ENCODE data around the gene CEP112.
"Not testable (repeated sequence)": the region's sequence is repeated elsewhere in the genome, so short reads cannot be mapped to it uniquely, and the experiment has no call there.

CEP112 gene

DNA sequence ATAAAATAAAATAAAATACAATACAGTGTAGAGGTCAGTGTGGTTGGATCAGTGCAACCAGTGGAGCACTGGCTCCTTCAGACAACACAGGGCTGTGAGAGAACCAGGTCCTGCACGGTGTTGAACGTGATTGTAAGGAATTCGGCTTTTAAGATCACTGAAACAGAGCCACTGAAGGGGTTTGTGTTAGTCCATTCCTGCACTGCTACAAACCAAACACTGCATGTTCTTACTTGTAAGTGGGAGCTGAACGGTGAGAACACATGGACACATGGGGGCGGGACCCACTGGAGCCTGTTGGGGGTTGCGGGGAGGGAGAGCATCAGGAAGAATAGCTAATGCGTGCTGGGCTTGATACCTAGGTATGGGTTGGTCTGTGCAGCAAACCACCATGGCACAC is 437.3 kb downstream of the CEP112 start:
- Mint-ChIP-seq H3K4me1 (no peaks in the 10 kb centered on the region), H3K27ac (no peak overlapping the region), H3K4me3 (no peak overlapping the region), H3K9me3 (peaks cover 5% of the 10 kb centered on the region), H3K27me3 (no peaks in the 10 kb centered on the region), H3K36me3 (peaks cover 5% of the 10 kb centered on the region)
- no peak for ATAC-seq

DNA sequence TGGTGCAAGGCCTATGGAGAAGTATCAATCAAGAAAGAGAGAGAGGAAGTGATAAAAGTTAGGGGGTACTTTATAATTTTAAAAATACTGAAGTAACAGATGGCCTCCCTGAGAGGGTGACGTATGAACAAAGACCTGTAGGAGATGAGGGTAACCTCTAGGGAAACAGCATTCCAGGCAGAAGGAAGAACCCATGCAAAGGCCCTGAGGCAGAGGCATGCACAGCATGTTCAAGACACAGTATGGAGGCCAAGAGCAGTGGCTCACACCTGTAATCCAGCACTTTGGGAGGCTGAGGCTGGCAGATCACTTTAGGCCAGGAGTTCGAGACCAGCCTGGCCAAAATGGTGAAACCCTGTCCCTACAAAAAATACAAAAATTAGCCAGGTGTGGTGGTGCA is 437.9 kb downstream of the CEP112 start:
- no peak overlapping the region for H3K4me3 Mint-ChIP-seq
- no peak for ATAC-seq
- no peaks in the 10 kb centered on the region for H3K4me1 Mint-ChIP-seq
- peaks cover 5% of the 10 kb centered on the region for H3K36me3 Mint-ChIP-seq
- H3K9me3 Mint-ChIP-seq, result peaks cover 5% of the 10 kb centered on the region
- no peak overlapping the region for H3K27ac Mint-ChIP-seq
- no peaks in the 10 kb centered on the region for H3K27me3 Mint-ChIP-seq

DNA sequence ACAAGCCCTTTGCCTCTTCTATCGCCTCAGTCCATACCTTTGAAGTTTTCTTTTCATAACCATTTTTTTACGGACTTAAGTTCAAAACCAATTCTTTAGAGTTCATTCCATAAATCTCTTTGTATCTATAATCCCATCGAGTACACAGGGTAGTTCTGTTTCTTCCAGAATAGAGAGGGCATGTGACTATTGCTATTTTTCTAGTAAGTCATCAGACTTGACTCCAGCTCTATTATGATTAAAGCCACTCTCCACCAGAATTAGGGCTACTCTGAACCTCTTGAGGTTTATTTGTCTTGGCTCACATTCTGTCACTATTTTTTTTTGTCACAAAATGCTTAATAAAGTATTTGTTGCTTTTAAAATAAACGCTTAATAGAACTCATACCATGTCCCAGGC is 438.6 kb downstream of the CEP112 start:
- H3K9me3 Mint-ChIP-seq, result peaks cover 5% of the 10 kb centered on the region
- no peak for ATAC-seq
- no peak overlapping the region for H3K27ac Mint-ChIP-seq
- H3K27me3 Mint-ChIP-seq, result no peaks in the 10 kb centered on the region
- no peaks in the 10 kb centered on the region for H3K4me1 Mint-ChIP-seq
- H3K4me3 Mint-ChIP-seq, result no peak overlapping the region
- peaks cover 5% of the 10 kb centered on the region for H3K36me3 Mint-ChIP-seq

DNA sequence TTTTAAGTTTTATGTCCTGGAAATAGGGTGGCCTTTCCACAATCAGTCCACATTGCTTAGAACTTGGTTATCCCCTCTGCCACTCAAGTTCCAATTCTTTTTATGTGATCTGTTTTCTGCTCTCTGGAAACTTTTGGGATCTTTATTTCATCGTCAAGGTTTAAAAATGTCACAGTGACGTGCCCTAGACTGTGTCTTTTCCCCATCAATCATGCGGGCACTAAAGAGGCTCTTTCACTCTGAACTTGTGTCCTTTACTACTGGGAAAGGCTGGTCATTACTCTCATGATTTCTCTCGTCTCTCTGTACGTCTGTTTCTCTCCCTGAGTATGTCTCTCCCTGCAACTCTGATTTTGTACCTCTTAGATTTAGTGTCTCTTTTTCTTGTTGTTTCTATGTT is 440.7 kb downstream of the CEP112 start:
- H3K36me3 Mint-ChIP-seq, result peaks cover 1% of the 10 kb centered on the region
- H3K27ac Mint-ChIP-seq, result no peak overlapping the region
- H3K4me3 Mint-ChIP-seq, result no peak overlapping the region
- no peaks in the 10 kb centered on the region for H3K27me3 Mint-ChIP-seq
- H3K9me3 Mint-ChIP-seq, result peaks cover under 1% of the 10 kb centered on the region
- no peak for ATAC-seq
- no peaks in the 10 kb centered on the region for H3K4me1 Mint-ChIP-seq

DNA sequence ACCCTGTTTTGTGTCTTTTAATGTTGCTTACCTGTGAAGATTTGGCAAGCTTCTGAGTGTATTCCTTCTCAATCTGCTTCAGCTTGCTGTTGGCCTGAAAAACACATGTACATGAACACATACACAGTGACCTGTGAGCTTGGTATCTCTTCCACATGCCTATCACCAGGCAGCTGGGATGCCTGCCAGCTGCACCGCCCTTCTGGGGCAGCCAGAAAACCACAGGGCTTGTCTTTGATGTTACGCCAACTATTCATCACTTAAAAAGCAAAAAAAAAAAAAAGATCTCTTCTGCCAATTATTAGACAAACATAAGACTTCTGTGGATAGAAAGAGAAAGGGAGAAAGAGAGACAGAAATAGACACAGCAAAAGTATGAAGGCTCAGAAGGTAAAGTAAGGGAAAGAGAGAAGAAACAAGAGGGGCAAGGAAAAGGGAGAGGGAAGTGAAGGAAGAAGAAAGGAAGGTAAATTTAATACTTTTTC is 441.3 kb downstream of the CEP112 start:
- Mint-ChIP-seq H3K36me3 (no peaks in the 10 kb centered on the region), H3K4me3 (no peak overlapping the region), H3K9me3 (no peaks in the 10 kb centered on the region), H3K27me3 (no peaks in the 10 kb centered on the region), H3K4me1 (no peaks in the 10 kb centered on the region), H3K27ac (no peak overlapping the region)
- ATAC-seq, result no peak

DNA sequence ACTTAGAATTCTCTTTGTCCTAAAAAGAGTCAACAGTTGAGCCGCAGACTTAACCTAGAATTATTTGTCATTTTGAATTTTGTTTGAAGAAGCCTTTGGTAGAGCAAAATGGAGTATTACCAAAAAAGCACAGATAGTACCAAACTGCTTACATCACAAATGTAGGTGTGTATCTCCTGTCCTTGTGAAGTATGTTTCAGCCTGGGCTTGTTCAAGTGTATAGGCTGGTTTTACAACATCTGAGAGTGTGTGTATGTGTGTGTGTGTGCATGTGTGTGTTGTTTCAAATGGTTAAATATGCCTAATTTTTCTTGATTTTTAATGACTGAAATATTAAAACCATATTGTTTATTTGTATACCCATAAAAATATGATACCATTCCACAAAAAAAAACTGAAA is 441.8 kb downstream of the CEP112 start:
- Mint-ChIP-seq H3K36me3 (no peaks in the 10 kb centered on the region), H3K27me3 (no peaks in the 10 kb centered on the region), H3K4me3 (no peak overlapping the region), H3K4me1 (no peaks in the 10 kb centered on the region), H3K9me3 (no peaks in the 10 kb centered on the region), H3K27ac (no peak overlapping the region)
- no peak for ATAC-seq

DNA sequence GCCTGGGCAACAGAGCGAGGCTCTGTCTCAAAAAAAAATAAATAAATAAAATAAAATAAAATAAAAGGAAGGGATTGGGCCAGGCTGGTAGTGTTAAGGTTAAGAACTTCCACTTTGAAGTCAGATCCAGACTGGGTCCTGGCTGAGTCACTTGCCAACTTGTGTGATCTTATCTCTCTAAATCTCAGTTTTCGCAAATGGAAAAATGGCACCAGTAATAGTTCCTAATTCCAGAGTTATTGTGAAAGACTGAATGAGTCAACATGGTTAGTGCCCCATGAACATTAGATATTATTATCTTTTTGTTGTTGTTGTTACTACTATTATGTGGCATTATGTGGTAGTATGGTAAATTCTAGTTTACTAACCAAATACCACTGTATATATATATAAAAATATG is 442.5 kb downstream of the CEP112 start:
- Mint-ChIP-seq H3K4me3 (no peak overlapping the region), H3K27me3 (no peaks in the 10 kb centered on the region), H3K9me3 (no peaks in the 10 kb centered on the region), H3K4me1 (no peaks in the 10 kb centered on the region), H3K27ac (no peak overlapping the region), H3K36me3 (no peaks in the 10 kb centered on the region)
- ATAC-seq, result no peak

DNA sequence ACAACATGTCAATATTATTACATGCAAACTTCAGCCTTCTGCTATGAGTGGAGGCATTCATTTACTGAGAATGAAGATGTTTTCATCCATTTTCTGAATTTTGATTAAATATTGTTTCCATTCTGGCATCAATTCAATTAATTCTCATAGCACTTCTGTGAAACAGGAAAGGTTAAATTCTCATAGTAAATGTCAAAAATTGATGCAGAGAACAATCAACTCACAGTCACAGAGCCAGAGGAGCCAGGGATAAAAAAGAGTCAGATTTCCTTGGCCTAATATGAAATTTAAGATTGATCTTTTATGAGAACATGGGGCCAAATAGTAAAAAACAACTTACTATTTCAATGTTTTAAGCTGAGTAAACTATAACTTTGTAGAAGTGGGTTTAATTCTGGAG is 446.7 kb downstream of the CEP112 start:
- Mint-ChIP-seq H3K9me3 (no peaks in the 10 kb centered on the region), H3K27ac (no peak overlapping the region), H3K4me1 (no peaks in the 10 kb centered on the region), H3K27me3 (no peaks in the 10 kb centered on the region), H3K4me3 (no peak overlapping the region), H3K36me3 (no peaks in the 10 kb centered on the region)
- ATAC-seq, result no peak

DNA sequence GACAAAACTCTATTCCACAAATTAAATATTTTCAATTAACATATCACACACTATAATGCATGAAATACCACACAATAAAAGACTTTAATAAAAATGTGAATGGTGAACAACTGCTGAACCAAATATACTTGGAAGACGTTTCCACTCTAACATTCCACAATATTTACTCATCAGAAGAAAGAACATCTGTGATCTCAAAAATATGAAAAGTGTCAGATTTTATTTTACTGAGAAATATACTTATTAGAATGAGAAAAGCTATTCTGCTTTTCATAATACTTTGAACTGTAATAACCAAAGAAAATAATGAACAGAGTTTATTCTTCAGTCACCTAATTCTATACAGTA is 448.7 kb downstream of the CEP112 start:
- Mint-ChIP-seq H3K9me3 (peaks cover 3% of the 10 kb centered on the region), H3K36me3 (no peaks in the 10 kb centered on the region), H3K4me3 (no peak overlapping the region), H3K4me1 (no peaks in the 10 kb centered on the region), H3K27ac (no peak overlapping the region), H3K27me3 (no peaks in the 10 kb centered on the region)
- ATAC-seq, result no peak

DNA sequence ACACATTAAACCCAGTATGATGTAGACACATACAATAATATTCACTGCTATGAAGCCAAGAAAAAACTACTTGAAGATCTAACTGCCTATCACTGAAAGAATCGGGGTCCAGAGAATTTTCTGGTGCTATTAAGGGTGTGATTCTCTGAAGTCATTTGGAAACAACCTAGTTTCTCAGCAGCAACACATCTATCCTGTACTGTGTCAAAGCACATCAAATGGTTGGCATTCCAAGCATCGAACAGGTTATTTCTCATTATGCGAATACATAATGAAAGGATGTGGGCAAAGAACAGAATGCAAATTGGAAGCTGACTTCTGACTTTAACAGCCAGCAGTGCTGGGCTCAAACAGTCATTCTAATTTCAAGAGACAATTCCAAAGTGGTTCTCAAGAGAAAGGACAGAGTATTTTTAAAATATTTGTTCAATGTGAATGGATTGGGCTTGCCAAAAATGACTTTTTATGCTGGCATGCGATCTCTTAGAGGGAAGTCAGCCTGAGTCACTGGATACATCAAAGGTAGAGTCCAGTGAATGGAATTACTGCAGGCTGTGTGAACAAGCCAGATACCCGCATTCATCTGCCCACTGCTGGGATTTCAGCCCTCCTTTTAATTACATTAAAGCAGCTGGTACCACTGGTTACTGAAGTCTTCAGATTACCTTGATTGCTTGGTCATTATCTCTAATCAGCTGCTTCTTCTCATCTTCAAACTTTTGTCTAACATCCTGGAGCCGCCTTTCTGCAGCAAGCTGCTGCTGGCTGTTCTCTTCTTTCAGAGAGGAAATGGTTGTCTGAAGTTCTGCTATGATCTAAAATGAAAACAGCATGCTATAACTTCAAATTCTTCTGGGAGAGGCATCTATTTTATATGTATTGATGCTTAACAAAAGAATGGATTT is 449.3 kb downstream of the CEP112 start:
- Mint-ChIP-seq H3K4me3 (no peak overlapping the region), H3K27ac (no peak overlapping the region), H3K36me3 (no peaks in the 10 kb centered on the region), H3K27me3 (no peaks in the 10 kb centered on the region), H3K9me3 (peaks cover 3% of the 10 kb centered on the region), H3K4me1 (no peaks in the 10 kb centered on the region)
- ATAC-seq, result no peak

DNA sequence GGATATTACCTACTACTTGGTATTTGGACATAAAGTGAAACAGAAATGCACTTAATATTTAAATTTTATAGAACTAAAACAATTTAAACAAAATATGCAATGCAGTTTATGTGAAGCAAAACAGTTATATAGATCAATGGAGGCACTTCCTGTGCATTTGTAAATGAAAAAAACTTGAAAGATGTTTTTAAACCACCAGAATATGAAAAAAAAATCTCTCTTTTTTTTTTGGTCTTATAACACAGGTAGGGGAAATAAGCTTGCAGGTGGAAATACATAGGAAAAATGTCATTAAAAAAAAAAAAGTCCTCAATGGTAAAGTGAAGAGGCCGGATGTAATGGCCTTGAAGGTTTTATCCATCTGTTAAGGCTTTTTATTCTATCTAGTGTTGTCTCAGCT is 450.2 kb downstream of the CEP112 start:
- no peak overlapping the region for H3K27ac Mint-ChIP-seq

DNA sequence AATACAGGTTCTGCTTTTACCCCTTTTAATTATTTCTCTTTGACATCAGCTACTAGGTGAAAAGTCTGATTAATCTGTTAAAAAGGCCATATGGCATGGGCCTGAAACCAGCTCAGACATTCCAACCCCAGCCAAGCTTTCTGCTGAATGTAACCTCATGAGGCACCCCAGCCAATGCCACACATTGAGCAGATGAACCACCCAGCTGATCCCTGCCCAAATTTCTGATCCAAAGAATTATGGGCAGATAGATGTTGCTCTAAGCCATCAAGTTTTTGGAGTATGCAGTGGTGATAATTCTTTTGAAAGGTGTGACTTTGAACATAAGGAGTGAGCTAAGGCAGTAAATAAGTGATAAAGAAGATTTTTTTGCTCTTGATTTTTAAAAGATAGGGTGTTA is 452.9 kb downstream of the CEP112 start:
- Mint-ChIP-seq H3K9me3 (peaks cover 5% of the 10 kb centered on the region), H3K4me1 (no peaks in the 10 kb centered on the region), H3K27me3 (no peaks in the 10 kb centered on the region), H3K27ac (no peak overlapping the region), H3K36me3 (peaks cover 5% of the 10 kb centered on the region), H3K4me3 (no peak overlapping the region)
- no peak for ATAC-seq

More for the DNA sequence above, 450.2 kb downstream of the CEP112 start:
- Mint-ChIP-seq H3K4me3 (no peak overlapping the region), H3K36me3 (no peaks in the 10 kb centered on the region), H3K4me1 (no peaks in the 10 kb centered on the region), H3K27me3 (no peaks in the 10 kb centered on the region), H3K9me3 (peaks cover 3% of the 10 kb centered on the region)
- no peak for ATAC-seq

DNA sequence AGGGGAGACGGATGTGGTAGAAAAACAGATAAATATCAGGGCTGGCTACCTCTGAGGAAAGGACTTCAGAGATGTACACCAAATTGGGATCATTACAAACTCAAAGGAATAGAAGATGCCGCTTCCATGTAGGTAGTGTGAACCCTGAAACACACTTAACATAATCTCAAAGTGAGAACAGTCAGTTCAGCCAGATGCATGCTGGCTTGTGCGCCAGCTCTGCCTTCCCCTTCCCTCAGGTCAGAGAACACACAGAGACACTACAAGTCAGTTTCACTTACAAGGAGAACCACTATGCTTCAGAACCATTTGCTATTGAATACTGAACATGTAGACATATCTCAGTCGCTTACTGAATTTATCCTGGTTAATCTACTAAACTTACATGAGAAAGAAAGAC is 454.5 kb downstream of the CEP112 start:
- H3K27ac Mint-ChIP-seq, result no peak overlapping the region
- H3K27me3 Mint-ChIP-seq, result no peaks in the 10 kb centered on the region
- peaks cover 5% of the 10 kb centered on the region for H3K9me3 Mint-ChIP-seq
- H3K36me3 Mint-ChIP-seq, result peaks cover 5% of the 10 kb centered on the region
- no peak overlapping the region for H3K4me3 Mint-ChIP-seq
- no peak for ATAC-seq
- no peaks in the 10 kb centered on the region for H3K4me1 Mint-ChIP-seq

DNA sequence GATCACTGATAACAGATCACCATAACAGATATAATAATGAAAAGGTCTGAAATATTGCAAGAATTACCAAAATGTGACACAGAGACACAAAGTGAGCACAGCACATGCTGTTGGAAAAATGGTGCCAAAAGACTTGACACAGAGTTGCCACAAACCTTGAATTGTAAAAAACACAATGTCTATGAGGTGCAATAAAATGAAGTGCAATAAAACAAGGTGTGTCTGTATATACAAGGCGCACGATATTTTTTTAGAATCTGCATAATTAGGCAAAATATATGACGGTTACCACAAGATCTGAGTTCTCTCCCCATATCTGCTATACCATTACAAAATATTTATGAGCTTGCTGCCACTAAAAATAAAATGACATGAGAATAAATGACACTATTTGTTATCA is 458.6 kb downstream of the CEP112 start:
- no peak overlapping the region for H3K27ac Mint-ChIP-seq
- no peaks in the 10 kb centered on the region for H3K27me3 Mint-ChIP-seq
- no peak overlapping the region for H3K4me3 Mint-ChIP-seq
- ATAC-seq, result no peak
- H3K9me3 Mint-ChIP-seq, result peaks cover 2% of the 10 kb centered on the region
- peaks cover 5% of the 10 kb centered on the region for H3K36me3 Mint-ChIP-seq
- H3K4me1 Mint-ChIP-seq, result no peaks in the 10 kb centered on the region

DNA sequence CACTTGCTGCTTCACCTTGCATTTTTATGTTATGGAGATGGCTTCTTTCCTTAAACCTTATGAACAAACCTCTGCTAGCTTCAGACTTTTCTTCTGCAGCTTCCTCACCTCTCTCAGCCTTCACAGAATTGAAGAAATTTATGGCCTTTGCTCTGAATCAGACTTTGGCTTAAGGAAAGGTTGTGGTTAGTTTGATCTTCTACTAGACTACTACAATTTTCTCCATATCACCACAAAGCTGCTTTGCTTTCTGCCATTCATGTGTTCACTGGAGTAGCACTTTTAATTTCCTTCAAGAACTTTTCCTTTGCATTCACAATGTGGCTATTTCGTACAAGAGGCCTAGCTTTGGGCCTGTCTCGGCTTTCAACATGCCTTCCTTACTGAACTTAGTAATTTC is 459.3 kb downstream of the CEP112 start:
- H3K4me1 Mint-ChIP-seq, H3K27me3 Mint-ChIP-seq, H3K4me3 Mint-ChIP-seq, H3K9me3 Mint-ChIP-seq, H3K36me3 Mint-ChIP-seq, ATAC-seq, H3K27ac Mint-ChIP-seq: not testable (repeated sequence)

DNA sequence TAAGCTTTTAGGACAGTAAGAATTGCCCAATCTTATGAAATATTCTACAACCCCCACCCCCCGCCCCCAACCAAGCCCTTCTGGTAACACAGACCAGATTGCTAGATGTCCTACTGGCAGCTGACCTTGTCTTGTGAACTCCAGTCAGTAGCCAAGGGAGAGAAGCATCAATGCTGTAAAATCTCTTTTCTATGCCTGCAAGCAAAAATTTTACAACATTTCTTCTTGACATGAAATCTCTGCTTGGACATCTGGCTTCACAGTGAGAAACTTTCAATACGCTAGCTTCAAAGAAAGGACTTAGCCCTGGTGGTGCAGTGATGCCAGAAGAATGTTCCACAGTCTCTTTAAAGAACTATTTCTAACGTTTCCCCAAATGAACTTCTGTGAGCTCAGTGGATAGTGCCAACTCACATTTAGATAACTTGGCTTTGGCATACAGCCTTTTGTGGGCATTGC is 461.2 kb downstream of the CEP112 start:
- Mint-ChIP-seq H3K27me3 (no peaks in the 10 kb centered on the region), H3K36me3 (peaks cover under 1% of the 10 kb centered on the region), H3K9me3 (no peaks in the 10 kb centered on the region), H3K27ac (no peak overlapping the region), H3K4me1 (no peaks in the 10 kb centered on the region), H3K4me3 (no peak overlapping the region)
- no peak for ATAC-seq

Measured in stimulated activated memory B cell treated with anti-CD40 and anti-IgM and Interleukin-4, amounts not matched to agents 10 μg/mL and 1 μg/mL and 100 μg/mL, for 72 hours (primary cell).